ENCODE measurements around the gene TMEM270.
"Not testable (repeated sequence)": the region's sequence is repeated elsewhere in the genome, so short reads cannot be mapped to it uniquely, and the experiment has no call there.

The TMEM270 gene

GRCh38 chr7:73841689-73842066 is 19.3 kb upstream of the TMEM270 start:
- no peak overlapping the region for H3K27ac Mint-ChIP-seq
- H3K4me1 Mint-ChIP-seq: peaks cover 12% of the 10 kb centered on the region
- H3K4me3 Mint-ChIP-seq: peak overlapping the region; percentile 73
- no peak for DNase-seq
- H3K27me3 Mint-ChIP-seq: no peaks in the 10 kb centered on the region
- no peak for ATAC-seq
- no peaks in the 10 kb centered on the region for H3K36me3 Mint-ChIP-seq (ENCODE audit: low read depth)
- H3K9me3 Mint-ChIP-seq: no peaks in the 10 kb centered on the region

DNA sequence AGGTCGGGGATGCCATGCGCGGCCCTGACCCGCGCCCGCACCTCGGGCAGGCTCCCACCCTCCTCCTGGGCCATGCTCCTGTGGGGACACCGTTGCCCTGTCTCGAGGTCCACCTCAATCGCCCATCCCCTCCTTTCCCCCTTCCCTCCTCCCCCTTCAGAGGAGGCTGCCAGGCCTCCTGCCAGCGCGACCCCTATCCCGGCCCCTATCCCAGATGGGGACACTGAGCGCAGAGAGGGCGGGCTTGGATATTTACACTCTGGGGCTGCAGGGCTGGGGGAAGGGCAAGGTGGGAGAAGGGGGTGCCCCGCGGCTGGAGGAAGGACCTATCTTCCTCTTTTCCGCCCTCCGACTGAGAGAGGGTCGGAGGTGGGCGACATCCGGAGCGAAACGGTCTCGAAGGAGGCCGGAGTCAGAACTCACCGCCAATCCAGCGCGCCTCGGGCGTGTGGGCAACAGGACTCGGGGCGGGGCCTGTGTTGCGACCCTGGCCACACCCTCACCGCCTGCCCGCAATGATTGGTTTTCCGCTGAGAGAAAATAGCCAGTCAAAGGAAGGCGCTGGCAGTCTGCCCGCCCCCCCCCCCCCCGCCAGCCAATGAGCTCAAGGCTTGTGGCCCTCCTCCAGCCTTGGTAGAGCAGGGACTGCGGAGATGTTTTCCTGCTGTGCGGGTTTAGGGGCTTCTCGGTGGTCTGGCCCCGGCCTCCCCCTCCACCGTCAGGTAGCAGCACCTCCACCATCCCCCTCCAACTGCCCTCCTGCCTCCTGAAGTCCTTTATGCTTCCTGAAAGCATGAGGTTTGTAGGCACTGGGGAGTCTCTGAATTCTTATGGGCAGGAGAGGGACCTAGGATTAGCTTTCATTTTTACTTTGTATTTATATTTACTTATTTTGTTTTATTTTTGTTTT is 18.6 kb upstream of the TMEM270 start, which contains the start of gene METTL27:
METTL27 (minus strand) TSS at position 450 of the 910 bp plus-strand sequence; CDS start at position 74, 376 bp downstream.
- Mint-ChIP-seq H3K36me3 (ENCODE audit: low read depth) (no peaks in the 10 kb centered on the region), H3K4me1 (peaks cover 12% of the 10 kb centered on the region), H3K4me3 (peak within 1 kb of the TSS; percentile 73), H3K27me3 (no peaks in the 10 kb centered on the region), H3K27ac (peak within 1 kb of the TSS; percentile 39), H3K9me3 (no peaks in the 10 kb centered on the region)
- ATAC-seq (peak; percentile 93), DNase-seq (peak; percentile 90)

- Mint-ChIP-seq H3K4me1 (peaks cover 15% of the 10 kb centered on the region), H3K27ac (no peak overlapping the region), H3K36me3 (ENCODE audit: low read depth) (no peaks in the 10 kb centered on the region)
These were observed 16.8 kb upstream of the TMEM270 start for GRCh38 chr7:73844131-73844547.

GRCh38 chr7:73844848-73845460 is 16.0 kb upstream of the TMEM270 start:
- Mint-ChIP-seq H3K27ac (no peak overlapping the region), H3K4me3 (no peak overlapping the region), H3K36me3 (ENCODE audit: low read depth) (no peaks in the 10 kb centered on the region), H3K4me1 (peaks cover 22% of the 10 kb centered on the region), H3K9me3 (no peaks in the 10 kb centered on the region), H3K27me3 (peaks cover 2% of the 10 kb centered on the region)
- ATAC-seq: no peak
- DNase-seq: no peak

More at GRCh38 chr7:73844131-73844547, 16.8 kb upstream of the TMEM270 start:
- Mint-ChIP-seq H3K4me3 (peak overlapping the region; percentile 1), H3K27me3 (no peaks in the 10 kb centered on the region), H3K9me3 (no peaks in the 10 kb centered on the region)
- DNase-seq (no peak), ATAC-seq (no peak)

DNA sequence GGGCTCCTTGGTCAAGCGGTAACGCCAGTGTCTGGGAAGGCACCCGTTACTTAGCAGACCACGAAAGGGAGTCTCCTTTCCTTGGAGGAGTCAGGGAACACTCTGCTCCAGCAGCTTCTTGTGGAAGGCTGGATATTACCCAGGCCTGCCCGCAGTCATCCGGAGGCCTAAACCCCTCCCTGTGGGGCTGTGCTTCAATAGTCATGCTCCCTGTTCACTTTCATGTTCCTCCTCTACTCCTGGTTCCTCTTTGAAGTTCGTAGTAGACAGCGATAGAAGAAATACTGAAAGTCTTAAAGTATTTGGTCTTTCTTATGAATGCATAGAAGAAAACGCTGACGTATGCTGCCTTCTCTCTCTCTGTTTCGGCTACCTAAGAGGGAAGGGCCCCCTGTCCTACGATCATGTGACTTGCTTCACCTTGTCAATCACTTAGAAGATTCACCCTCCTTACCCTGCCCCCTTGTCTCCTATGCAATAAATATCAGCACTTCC is 15.2 kb upstream of the TMEM270 start:
- not testable (repeated sequence) for H3K27me3 Mint-ChIP-seq; H3K36me3 Mint-ChIP-seq (ENCODE audit: low read depth); H3K9me3 Mint-ChIP-seq; ATAC-seq; H3K27ac Mint-ChIP-seq; DNase-seq; H3K4me3 Mint-ChIP-seq
- H3K4me1 Mint-ChIP-seq: peaks cover 28% of the 10 kb centered on the region

GRCh38 chr7:73847941-73848723 is 12.8 kb upstream of the TMEM270 start:
- H3K27ac Mint-ChIP-seq: no peak overlapping the region
- H3K4me1 Mint-ChIP-seq: peaks cover 42% of the 10 kb centered on the region
- ATAC-seq (no peak), DNase-seq (no peak)
- H3K4me3 Mint-ChIP-seq: no peak overlapping the region
- H3K9me3 Mint-ChIP-seq: no peaks in the 10 kb centered on the region
- H3K36me3 Mint-ChIP-seq (ENCODE audit: low read depth): no peaks in the 10 kb centered on the region
- peaks cover 6% of the 10 kb centered on the region for H3K27me3 Mint-ChIP-seq

DNA sequence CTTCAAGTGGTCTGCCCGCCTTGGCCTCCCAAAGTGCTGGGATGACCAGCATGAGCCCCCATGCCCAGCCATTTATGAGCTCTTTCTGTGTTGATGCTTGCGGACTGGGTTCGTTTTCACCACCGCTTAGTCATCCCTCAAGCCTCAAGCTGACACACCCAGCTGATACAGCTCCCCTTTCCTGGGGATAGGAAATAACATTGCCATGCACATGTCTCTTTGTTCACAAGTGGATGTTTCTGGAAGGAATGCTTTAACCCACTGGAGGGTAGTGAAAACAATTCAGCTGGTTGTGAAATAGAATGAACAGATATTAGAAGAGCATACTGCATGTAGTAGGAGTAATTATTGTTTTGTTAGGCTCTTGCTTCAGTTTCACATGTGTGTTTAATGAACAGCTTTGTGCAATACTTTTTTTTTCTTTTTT is 10.2 kb upstream of the TMEM270 start:
- no peak for ATAC-seq
- H3K27me3 Mint-ChIP-seq: peaks cover 21% of the 10 kb centered on the region
- no peaks in the 10 kb centered on the region for H3K9me3 Mint-ChIP-seq
- H3K4me1 Mint-ChIP-seq: peaks cover 39% of the 10 kb centered on the region
- no peak for DNase-seq
- H3K4me3 Mint-ChIP-seq: no peak overlapping the region
- H3K27ac Mint-ChIP-seq: peak overlapping the region; percentile 69
- no peaks in the 10 kb centered on the region for H3K36me3 Mint-ChIP-seq (ENCODE audit: low read depth)

DNA sequence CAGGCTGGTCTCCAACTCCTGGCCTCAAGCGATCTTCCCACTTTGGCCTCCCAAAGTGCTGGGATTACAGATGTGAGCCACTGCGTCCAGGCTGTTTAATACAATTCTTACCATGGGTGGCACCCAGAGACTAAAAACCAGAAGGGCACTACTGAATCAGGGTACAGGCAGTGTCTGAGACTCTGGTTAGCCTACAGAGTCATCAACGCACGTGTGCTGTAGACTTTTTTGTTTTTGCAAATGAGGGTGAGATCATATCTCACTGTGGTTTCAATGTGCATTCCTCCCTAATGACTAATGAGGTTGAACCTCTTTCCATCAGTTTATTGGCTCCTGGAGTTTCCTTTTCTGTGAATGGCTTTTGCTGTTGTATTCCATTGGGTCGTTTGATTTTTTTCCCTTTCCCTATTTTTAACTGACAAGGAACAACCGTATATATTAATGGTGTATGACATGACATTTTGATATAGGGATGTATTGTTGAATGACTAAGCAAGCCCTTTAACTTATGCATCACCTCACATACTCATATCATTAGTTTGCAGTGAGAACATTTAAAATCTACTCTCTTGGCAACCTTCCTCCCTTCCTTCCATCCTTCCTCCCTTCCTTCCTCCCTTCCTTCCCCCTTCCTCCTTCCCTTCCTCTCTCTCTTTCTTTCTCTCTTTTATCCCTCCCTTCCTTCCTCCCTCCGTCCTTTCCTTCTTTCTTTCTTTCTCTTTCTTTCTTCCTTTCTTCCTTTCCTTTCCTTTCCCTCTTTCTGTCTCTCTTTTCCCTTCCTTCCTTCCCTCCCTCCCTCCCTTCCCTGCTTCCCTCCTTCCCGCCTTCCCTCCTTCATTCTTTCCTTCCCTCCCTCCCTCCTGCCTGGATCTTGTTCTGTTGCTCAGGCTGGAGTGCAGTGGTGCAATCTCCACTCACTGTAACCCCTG is 9.3 kb upstream of the TMEM270 start:
- DNase-seq (no peak), ATAC-seq (peak; percentile 98)
- Mint-ChIP-seq H3K27ac (peak overlapping the region; percentile 26), H3K4me1 (peaks cover 39% of the 10 kb centered on the region), H3K27me3 (peaks cover 23% of the 10 kb centered on the region), H3K4me3 (peak overlapping the region; percentile 18), H3K9me3 (no peaks in the 10 kb centered on the region), H3K36me3 (ENCODE audit: low read depth) (no peaks in the 10 kb centered on the region)

DNA sequence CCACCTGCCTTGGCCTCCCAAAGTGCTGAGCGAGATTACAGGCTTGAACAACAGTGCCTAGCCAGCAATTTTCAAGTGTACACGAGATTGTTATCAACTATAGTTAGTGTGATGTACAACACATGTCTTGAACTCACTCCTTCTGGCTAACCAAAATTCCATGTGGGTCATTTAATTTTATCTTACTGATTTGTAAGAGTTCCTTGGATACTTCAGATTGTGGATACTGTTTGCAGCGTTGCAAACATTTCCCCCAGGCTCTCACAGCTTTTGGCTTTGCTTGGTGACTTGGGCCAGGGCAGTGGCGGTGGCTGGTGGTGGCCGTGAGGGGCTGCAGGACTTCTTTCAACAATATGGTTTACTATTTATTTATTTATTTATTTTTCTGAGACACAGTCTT is 8.5 kb upstream of the TMEM270 start:
- Mint-ChIP-seq H3K27me3 (peaks cover 25% of the 10 kb centered on the region), H3K9me3 (no peaks in the 10 kb centered on the region), H3K4me3 (no peak overlapping the region), H3K27ac (no peak overlapping the region), H3K4me1 (peaks cover 39% of the 10 kb centered on the region), H3K36me3 (ENCODE audit: low read depth) (no peaks in the 10 kb centered on the region)
- DNase-seq (no peak), ATAC-seq (no peak)

GRCh38 chr7:73856941-73857340 is 4.0 kb upstream of the TMEM270 start:
- Mint-ChIP-seq H3K27ac (no peak overlapping the region), H3K4me3 (no peak overlapping the region), H3K36me3 (ENCODE audit: low read depth) (no peaks in the 10 kb centered on the region), H3K4me1 (peaks cover 11% of the 10 kb centered on the region), H3K9me3 (no peaks in the 10 kb centered on the region), H3K27me3 (peaks cover 32% of the 10 kb centered on the region)
- ATAC-seq (no peak), DNase-seq (no peak)

GRCh38 chr7:73858807-73859206 is 2.2 kb upstream of the TMEM270 start:
- no peaks in the 10 kb centered on the region for H3K36me3 Mint-ChIP-seq (ENCODE audit: low read depth)
- no peak overlapping the region for H3K4me3 Mint-ChIP-seq
- peaks cover 23% of the 10 kb centered on the region for H3K27me3 Mint-ChIP-seq
- H3K4me1 Mint-ChIP-seq: peaks cover 4% of the 10 kb centered on the region
- H3K27ac Mint-ChIP-seq: no peak overlapping the region
- peak; percentile 41 for ATAC-seq
- H3K9me3 Mint-ChIP-seq: no peaks in the 10 kb centered on the region
- DNase-seq: no peak

- Mint-ChIP-seq H3K36me3 (ENCODE audit: low read depth) (no peaks in the 10 kb centered on the region), H3K27me3 (peaks cover 13% of the 10 kb centered on the region), H3K27ac (no peak overlapping the region), H3K9me3 (no peaks in the 10 kb centered on the region), H3K4me3 (no peak overlapping the region), H3K4me1 (no peaks in the 10 kb centered on the region)
- no peak for DNase-seq
- ATAC-seq: no peak
These were observed 346 bp downstream of the TMEM270 start for GRCh38 chr7:73861305-73861704.

- no peak for ATAC-seq
- Mint-ChIP-seq H3K27me3 (no peaks in the 10 kb centered on the region), H3K9me3 (no peaks in the 10 kb centered on the region)
These were observed 4.2 kb downstream of the TMEM270 start for GRCh38 chr7:73864981-73865711.

More at GRCh38 chr7:73864981-73865711, 4.2 kb downstream of the TMEM270 start:
- H3K36me3 Mint-ChIP-seq (ENCODE audit: low read depth): no peaks in the 10 kb centered on the region
- DNase-seq: no peak
- H3K4me3 Mint-ChIP-seq: no peak overlapping the region
- H3K27ac Mint-ChIP-seq: no peak overlapping the region
- no peaks in the 10 kb centered on the region for H3K4me1 Mint-ChIP-seq
